HG03460 (cell line): ENCODE results near the gene ZNF316.
"Not testable (repeated sequence)": the region's sequence is repeated elsewhere in the genome, so short reads cannot be mapped to it uniquely, and the experiment has no call there.

Experiments
- ATAC-seq: cut with Tn5 transposase; IDR thresholded peaks from one replicate; pipeline ENCODE4 v1.9.1; 2021; ENCODE audit not compliant: unreplicated experiment

Gene ZNF316

GRCh38 chr7:6646465-6646864 is 9.3 kb downstream of the ZNF316 start:
- ATAC-seq, result no peak

- no peak for ATAC-seq
These were observed 10.0 kb downstream of the ZNF316 start for GRCh38 chr7:6647080-6647479.

GRCh38 chr7:6647541-6647940 is 10.4 kb downstream of the ZNF316 start:
- ATAC-seq, result no peak

GRCh38 chr7:6648066-6648814 is 11.1 kb downstream of the ZNF316 start:
- no peak for ATAC-seq

GRCh38 chr7:6648815-6649104 is 11.6 kb downstream of the ZNF316 start:
- no peak for ATAC-seq

- ATAC-seq, result no peak
These were observed 12.3 kb downstream of the ZNF316 start for GRCh38 chr7:6649241-6649961.

- ATAC-seq, result no peak
These were observed 13.0 kb downstream of the ZNF316 start for GRCh38 chr7:6650086-6650485.

- ATAC-seq, result no peak
These were observed 13.4 kb downstream of the ZNF316 start for GRCh38 chr7:6650521-6651011.

- ATAC-seq, result no peak
These were observed 14.8 kb downstream of the ZNF316 start for GRCh38 chr7:6651851-6652445.

- no peak for ATAC-seq
These were observed 15.4 kb downstream of the ZNF316 start for GRCh38 chr7:6652446-6653011.

GRCh38 chr7:6653071-6654003 is 16.2 kb downstream of the ZNF316 start:
- no peak for ATAC-seq

GRCh38 chr7:6654113-6654841 is 17.2 kb downstream of the ZNF316 start:
- no peak for ATAC-seq

- no peak for ATAC-seq
These were observed 17.9 kb downstream of the ZNF316 start for GRCh38 chr7:6654842-6655610.

GRCh38 chr7:6655636-6656385 is 18.7 kb downstream of the ZNF316 start:
- no peak for ATAC-seq

GRCh38 chr7:6656413-6656812 is 19.3 kb downstream of the ZNF316 start:
- ATAC-seq, result no peak

GRCh38 chr7:6658618-6659345 is 21.7 kb downstream of the ZNF316 start:
- ATAC-seq, result no peak

- not testable (repeated sequence) for ATAC-seq
These were observed 33.7 kb downstream of the ZNF316 start for GRCh38 chr7:6670851-6671250.
